VCaP (cell line): Measurements from ENCODE around the gene COL6A1.
"Not testable (repeated sequence)": the region's sequence is repeated elsewhere in the genome, so short reads cannot be mapped to it uniquely, and the experiment has no call there.

Experiments used
- H3K27ac ChIP-seq: fragments of 450-650 bp; 2 replicates; pipeline ENCODE4 v1.5.1; 2017
- TF ChIP-seq, protein P1 (sequence below): fragments of 450-650 bp; conservative IDR thresholded peaks from 2 replicates; pipeline ENCODE4 v1.5.1; 2017; ENCODE audit warnings: mild to moderate bottlenecking, moderate library complexity

COL6A1 gene

DNA sequence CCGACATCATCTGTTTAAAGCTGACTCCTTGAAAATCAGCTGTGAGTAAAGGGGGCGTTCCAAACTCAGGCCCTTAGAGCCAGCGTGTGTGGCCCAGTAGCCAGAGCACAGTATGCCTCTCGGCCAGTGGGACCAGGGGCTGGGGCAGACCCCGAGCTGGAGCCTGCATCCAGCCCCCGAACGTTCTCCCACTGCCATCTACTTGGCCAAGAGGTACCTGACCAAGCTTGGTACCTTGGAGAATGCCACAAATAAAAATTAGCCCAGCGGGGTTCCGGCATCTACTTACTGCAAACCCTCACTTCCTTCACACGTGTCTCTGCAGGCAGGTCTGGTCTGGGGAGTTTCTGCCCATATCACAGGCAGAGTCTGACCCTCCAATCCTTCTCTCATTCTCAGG, 59.6 kb downstream of the COL6A1 start:
- TF ChIP-seq, protein P1, sequence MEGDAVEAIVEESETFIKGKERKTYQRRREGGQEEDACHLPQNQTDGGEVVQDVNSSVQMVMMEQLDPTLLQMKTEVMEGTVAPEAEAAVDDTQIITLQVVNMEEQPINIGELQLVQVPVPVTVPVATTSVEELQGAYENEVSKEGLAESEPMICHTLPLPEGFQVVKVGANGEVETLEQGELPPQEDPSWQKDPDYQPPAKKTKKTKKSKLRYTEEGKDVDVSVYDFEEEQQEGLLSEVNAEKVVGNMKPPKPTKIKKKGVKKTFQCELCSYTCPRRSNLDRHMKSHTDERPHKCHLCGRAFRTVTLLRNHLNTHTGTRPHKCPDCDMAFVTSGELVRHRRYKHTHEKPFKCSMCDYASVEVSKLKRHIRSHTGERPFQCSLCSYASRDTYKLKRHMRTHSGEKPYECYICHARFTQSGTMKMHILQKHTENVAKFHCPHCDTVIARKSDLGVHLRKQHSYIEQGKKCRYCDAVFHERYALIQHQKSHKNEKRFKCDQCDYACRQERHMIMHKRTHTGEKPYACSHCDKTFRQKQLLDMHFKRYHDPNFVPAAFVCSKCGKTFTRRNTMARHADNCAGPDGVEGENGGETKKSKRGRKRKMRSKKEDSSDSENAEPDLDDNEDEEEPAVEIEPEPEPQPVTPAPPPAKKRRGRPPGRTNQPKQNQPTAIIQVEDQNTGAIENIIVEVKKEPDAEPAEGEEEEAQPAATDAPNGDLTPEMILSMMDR, result no peak
- no peak overlapping the region for H3K27ac ChIP-seq

DNA sequence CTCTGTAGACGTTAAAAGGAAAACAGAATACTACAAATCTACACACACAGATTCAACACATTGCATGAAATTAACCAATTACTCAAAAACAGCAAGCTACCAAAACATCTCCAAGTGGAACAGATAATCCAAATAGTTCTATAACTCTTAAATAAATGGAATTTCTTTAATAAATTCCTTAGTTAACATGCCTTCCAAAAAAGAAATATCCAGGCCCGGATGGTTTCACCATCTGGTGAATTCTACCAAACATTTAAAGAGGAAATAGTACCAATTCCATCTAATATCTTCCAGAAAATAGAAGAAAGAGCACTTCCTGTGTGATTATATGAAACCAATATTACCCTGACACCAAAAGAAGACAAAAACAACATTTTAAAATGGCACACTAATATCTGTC, 63.6 kb downstream of the COL6A1 start:
- H3K27ac ChIP-seq, result no peak overlapping the region
- TF ChIP-seq, protein P1, result no peak

DNA sequence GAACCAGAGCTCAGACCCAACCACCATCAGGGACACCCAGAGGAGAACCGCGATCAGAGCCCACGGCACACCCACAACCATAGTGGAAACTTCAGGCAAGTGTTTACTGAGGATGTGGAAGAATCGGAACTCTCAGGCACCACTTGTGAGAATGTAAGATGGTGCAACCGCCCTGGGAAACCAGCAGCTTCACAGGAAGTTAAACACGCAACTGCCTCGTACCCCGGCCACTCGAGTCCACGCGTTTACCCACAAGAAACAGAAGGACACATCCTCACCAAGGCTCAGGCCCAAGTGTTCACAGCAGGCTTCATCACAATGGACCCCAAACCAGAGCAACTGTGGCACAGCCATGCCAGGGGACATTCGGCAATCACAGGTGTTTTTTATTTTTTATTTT, 64.9 kb downstream of the COL6A1 start:
- TF ChIP-seq, protein P1, result no peak
- no peak overlapping the region for H3K27ac ChIP-seq

DNA sequence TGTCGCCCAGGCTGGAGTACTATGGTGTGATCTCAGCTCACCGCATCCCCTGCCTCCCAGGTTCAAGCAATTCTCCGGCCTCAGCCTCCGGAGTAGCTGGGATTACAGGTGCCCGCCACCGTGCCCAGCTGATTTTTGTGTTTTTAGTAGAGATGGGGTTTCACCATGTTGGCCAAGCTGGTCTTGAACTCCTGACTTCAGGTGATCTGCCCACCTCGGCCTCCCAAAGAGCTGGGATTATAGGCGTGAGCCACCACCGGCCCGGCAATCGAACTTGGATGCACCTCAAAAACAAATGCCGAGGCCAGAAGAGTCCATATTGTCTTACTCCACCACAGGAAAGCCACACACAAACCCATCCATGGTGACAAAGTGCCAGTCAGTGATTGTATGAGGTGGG, 65.3 kb downstream of the COL6A1 start:
- not testable (repeated sequence) for H3K27ac ChIP-seq

DNA sequence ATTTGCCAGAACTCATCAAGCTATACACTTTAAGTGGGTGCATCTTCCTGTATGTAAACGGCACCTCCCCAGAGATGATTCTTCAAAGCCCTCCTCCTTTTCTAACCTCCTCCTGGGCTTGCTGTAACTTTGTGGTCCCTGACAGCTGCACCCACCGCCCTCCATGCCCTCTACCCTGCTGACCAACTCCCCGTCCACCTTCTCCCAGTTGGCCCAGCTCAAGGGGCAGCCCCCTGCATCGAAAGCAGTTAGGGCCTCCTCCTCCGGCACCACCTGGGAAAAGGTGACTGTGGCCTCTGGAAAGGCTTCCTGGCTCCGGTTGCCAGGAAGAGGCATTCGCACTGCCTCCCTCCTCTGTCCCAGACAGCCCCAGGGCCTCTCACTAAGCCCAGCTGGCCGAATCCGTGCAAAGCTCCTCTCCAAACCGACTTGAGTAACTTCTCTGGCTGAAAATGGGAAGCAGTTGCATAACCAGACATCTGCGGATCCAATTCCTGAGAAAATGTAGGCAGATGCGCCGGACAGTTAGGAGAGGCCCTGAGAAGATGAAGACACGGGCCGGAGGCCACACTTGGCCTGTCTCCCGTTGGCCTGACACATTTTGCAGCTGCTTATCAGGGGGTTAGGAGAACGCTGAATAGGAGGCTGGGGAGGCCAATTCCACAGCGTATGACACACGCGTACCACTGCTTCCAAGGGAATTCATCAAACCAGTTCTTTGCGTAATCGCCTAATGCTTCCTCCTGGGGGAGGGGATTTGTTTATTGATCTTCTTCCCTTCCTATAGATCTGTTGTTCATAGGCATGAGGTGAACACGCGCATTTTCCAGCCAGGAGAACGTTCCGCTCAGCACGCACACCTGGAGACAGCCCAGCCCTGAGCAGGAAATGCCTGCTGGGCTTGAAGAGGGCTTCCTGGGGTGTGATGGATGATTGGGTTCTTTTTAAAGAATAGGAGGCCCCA, 67.6 kb downstream of the COL6A1 start:
- TF ChIP-seq, protein P1, result no peak
- H3K27ac ChIP-seq, result no peak overlapping the region

DNA sequence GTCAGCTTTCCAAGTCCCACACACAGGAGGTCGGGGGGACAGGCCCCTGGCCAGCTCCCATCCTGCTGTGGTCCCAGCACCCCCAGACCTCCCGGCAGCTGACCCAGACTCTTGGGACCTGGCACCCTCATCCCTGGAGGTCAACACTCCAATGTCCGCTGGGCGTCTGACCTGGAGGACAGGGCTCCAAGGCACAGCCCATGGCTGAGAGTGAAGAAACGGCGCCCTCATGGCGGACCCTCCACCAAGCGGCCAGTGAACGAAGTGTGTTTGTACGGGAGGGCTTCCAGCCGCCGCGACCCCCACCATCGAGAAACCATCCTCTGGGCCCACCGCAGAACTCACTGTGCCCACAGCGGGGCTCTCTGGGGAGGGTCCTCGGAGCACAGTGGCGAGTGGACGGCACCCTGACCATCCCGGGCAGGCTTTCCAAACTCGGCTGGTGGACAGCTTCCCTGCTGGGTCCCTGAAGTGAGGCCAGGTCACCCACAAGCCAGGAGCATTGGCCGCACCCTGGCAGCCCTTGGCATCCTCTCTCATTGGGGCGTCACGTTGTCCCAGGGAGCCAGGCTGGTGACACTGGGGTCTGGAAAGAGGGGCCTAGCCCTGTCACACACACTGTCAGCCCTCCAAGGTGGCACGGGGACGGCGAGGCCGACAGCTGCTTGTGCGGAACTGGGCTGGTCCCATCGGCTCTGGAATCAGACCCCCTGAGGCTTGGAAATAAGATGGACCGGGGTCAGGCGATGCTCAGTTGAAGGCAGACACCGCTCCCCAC, 68.5 kb downstream of the COL6A1 start:
- no peak overlapping the region for H3K27ac ChIP-seq
- TF ChIP-seq, protein P1, result no peak

DNA sequence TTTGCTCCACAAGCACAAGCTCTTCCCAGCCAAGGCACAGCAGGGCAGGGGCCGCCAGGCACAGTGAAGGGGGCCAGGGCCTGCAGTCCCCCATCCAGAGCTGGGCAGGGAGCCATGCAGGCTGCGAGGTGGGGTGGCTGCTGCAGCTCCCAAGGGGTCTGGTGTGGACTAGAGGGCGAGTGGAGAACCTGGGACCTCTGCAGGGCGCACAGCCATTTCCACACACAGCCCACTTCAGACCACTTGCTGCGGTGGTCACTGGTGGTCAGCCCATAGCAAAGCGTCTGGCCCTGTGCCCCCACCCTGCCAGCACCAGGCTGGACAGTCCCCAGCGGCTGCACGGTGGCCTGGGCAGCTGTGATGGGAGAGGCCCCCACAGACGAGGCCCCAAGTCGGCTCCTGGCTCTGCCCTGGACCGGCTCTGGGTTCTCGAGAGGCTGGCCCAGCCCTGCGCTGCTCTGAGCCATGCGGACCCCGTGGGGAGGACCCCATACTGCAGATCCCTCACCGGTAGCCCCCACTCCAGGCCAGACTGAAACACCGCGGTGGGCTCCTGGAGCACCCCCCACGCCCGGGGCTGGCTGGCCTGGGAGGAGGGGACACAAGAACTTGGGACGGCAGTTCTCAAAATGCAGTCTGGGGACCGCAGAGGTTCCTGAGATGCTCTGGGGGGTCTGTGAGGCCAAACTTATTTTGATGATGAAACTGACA, 69.3 kb downstream of the COL6A1 start:
- TF ChIP-seq, protein P1, result no peak
- no peak overlapping the region for H3K27ac ChIP-seq
